Duodenal mucosa (tissue), 2 donors: Measurements from ENCODE around the gene WDR86.

Experiments used
- H3K27ac ChIP-seq: one replicate; pipeline ENCODE4 v1.7.0; 2013; ENCODE audit warnings: low read depth, low read length
- H3K27me3 ChIP-seq, 2 donors: one replicate each; pipeline ENCODE4 v1.7.0; 2013; ENCODE audit warnings: low read length in 2 of 2, control low read depth in 1 of 2; ENCODE audit not compliant: insufficient read depth in 2 of 2, control insufficient read depth in 1 of 2
- H3K36me3 ChIP-seq, 2 donors: one replicate each; pipeline ENCODE4 v1.7.0; 2013; ENCODE audit warnings: low read length in 2 of 2, control low read depth in 1 of 2; ENCODE audit not compliant: insufficient read depth in 2 of 2, control insufficient read depth in 1 of 2
- H3K4me1 ChIP-seq, 2 donors: one replicate each; pipeline ENCODE4 v1.7.0; 2013; ENCODE audit warnings: low read length in 2 of 2, control low read depth in 1 of 2; ENCODE audit not compliant: insufficient read depth in 2 of 2, control insufficient read depth in 1 of 2
- H3K4me3 ChIP-seq, 2 donors: one replicate each; pipeline ENCODE4 v1.7.0; 2013; ENCODE audit warnings: low read length in 2 of 2, low read depth in 1 of 2
- H3K9ac ChIP-seq, 2 donors: one replicate each; pipeline ENCODE4 v1.7.0; 2013; ENCODE audit warnings: low read length in 2 of 2, low read depth in 1 of 2
- H3K9me3 ChIP-seq, 2 donors: one replicate each; pipeline ENCODE4 v1.7.0; 2013; ENCODE audit warnings: low read length in 2 of 2, control low read depth in 1 of 2; ENCODE audit not compliant: control insufficient read depth in 1 of 2

The WDR86 gene

GRCh38 chr7:151420144-151420543 lies 10.3 kb upstream of the WDR86 start:
- no peak overlapping the region for H3K27ac ChIP-seq
- no peak overlapping the region for H3K9ac ChIP-seq
- H3K27me3 ChIP-seq, result peaks cover 5% of the 10 kb centered on the region in 2 donors
- no peaks in the 10 kb centered on the region for H3K36me3 ChIP-seq
- H3K4me1 ChIP-seq, result no peaks in the 10 kb centered on the region
- no peak overlapping the region for H3K4me3 ChIP-seq
- peaks cover 3 to 8% of the 10 kb centered on the region in 2 donors for H3K9me3 ChIP-seq

- H3K27ac ChIP-seq, result no peak overlapping the region
- H3K4me3 ChIP-seq, result no peak overlapping the region
- H3K4me1 ChIP-seq, result no peaks in the 10 kb centered on the region
- no peak overlapping the region for H3K9ac ChIP-seq
- H3K36me3 ChIP-seq, result no peaks in the 10 kb centered on the region
- H3K27me3 ChIP-seq, result peaks cover 5 to 12% of the 10 kb centered on the region in 2 donors
- peaks cover 3 to 8% of the 10 kb centered on the region in 2 donors for H3K9me3 ChIP-seq
Observed at GRCh38 chr7:151416941-151417315, 7.1 kb upstream of the WDR86 start.

- Histone ChIP-seq H3K4me1 (no peaks in the 10 kb centered on the region), H3K9me3 (peaks cover 3 to 8% of the 10 kb centered on the region in 2 donors), H3K27me3 (peaks cover 11 to 18% of the 10 kb centered on the region in 2 donors), H3K4me3 (no peak overlapping the region), H3K27ac (no peak overlapping the region), H3K9ac (no peak overlapping the region), H3K36me3 (no peaks in the 10 kb centered on the region)
Observed at GRCh38 chr7:151416112-151416940, 6.5 kb upstream of the WDR86 start.

- no peak overlapping the region for H3K9ac ChIP-seq
- no peak overlapping the region for H3K4me3 ChIP-seq
- no peaks in the 10 kb centered on the region for H3K36me3 ChIP-seq
- H3K9me3 ChIP-seq, result peaks cover 3 to 8% of the 10 kb centered on the region in 2 donors
- H3K27me3 ChIP-seq, result peaks cover 19 to 24% of the 10 kb centered on the region in 2 donors
- H3K27ac ChIP-seq, result no peak overlapping the region
- no peaks in the 10 kb centered on the region for H3K4me1 ChIP-seq
Observed at GRCh38 chr7:151415375-151416105, 5.7 kb upstream of the WDR86 start.

- Histone ChIP-seq H3K4me1 (peaks cover 0 to 6% of the 10 kb centered on the region in 2 donors), H3K9ac (no peak overlapping the region)
Observed at GRCh38 chr7:151413241-151413640, 3.4 kb upstream of the WDR86 start.

GRCh38 chr7:151412318-151412717 lies 2.5 kb upstream of the WDR86 start:
- Histone ChIP-seq H3K9ac (no peak overlapping the region), H3K27ac (no peak overlapping the region), H3K36me3 (no peaks in the 10 kb centered on the region), H3K9me3 (no peaks in the 10 kb centered on the region), H3K4me1 (peaks cover 0 to 6% of the 10 kb centered on the region in 2 donors), H3K4me3 (no peak overlapping the region), H3K27me3 (peaks cover 35 to 38% of the 10 kb centered on the region in 2 donors)

More at GRCh38 chr7:151413241-151413640, 3.4 kb upstream of the WDR86 start:
- H3K27ac ChIP-seq, result no peak overlapping the region
- no peaks in the 10 kb centered on the region for H3K9me3 ChIP-seq
- peaks cover 35 to 38% of the 10 kb centered on the region in 2 donors for H3K27me3 ChIP-seq
- H3K4me3 ChIP-seq, result no peak overlapping the region
- H3K36me3 ChIP-seq, result no peaks in the 10 kb centered on the region

GRCh38 chr7:151411551-151411950 lies 1.7 kb upstream of the WDR86 start:
- Histone ChIP-seq H3K27me3 (peaks cover 35 to 38% of the 10 kb centered on the region in 2 donors), H3K4me1 (peaks cover 0 to 6% of the 10 kb centered on the region in 2 donors), H3K9me3 (no peaks in the 10 kb centered on the region), H3K36me3 (no peaks in the 10 kb centered on the region), H3K9ac (no peak overlapping the region), H3K4me3 (no peak overlapping the region), H3K27ac (no peak overlapping the region)

- Histone ChIP-seq H3K27me3 (peaks cover 32 to 34% of the 10 kb centered on the region in 2 donors), H3K4me3 (peak overlapping the region; percentile 32 to 40), H3K27ac (no peak overlapping the region), H3K9me3 (no peaks in the 10 kb centered on the region), H3K36me3 (no peaks in the 10 kb centered on the region), H3K9ac (no peak overlapping the region), H3K4me1 (peaks cover 0 to 6% of the 10 kb centered on the region in 2 donors)
Observed at GRCh38 chr7:151410405-151411390, 860 bp upstream of the WDR86 start.

- Histone ChIP-seq H3K36me3 (no peaks in the 10 kb centered on the region), H3K4me3 (peak overlapping the region; percentile 48 to 62), H3K4me1 (peaks cover 0 to 6% of the 10 kb centered on the region in 2 donors), H3K27me3 (peaks cover 30 to 32% of the 10 kb centered on the region in 2 donors), H3K9me3 (no peaks in the 10 kb centered on the region), H3K27ac (peak overlapping the region; percentile 46), H3K9ac (no peak overlapping the region)
Observed at GRCh38 chr7:151408839-151409666, 785 bp downstream of the WDR86 start.
